NOMO-1 treated with dmso at 0.1 percent for 144 hours (cell line): Measurements from ENCODE around the gene TMCC2.

Experiments used
- DNase-seq: peaks from one replicate; lab custom pipeline; 2025; ENCODE audit not compliant: unreplicated experiment; lab: John Stamatoyannopoulos, UW

TMCC2 gene

DNA sequence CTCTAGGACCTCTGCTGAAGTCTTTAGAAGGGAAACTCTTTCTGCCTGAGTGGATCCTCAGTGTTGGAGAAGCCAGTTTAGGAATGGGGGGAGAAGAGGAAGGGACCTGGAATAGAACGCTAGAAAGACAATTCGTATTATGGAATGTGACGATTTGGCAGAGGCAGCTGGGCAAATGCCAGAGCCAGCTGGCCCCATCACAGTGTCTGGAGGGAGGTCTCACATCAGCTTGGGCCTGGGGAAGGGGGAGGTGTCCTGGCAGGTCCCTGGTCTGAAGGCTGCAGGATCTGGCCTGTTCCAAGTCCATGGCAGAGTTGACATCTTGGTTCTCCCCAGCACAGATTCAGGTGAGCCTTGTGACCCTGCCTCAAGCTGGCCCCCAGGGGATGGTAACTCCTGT lies 11.3 kb downstream of the TMCC2 start:
- DNase-seq = no peak

DNA sequence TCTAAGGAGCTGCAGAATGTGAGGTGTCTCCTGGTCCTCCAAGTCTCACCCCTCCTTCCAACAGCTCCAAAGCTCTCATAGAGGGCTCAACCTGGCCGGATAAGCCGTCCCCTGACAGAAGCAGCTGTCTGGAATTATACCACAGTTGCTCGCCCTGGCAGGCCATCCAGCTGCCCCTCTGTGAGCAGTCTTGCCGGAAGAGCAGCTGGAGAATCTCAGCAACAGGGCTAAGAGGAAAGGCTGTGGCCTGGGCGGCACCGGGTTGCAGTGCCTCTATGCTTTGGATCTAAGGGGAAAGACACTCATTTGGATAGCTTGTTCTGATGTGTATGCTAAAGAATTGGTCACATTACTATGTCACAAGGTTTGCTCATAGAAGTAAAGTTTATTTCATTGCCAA lies 12.4 kb downstream of the TMCC2 start:
- DNase-seq = no peak

- no peak for DNase-seq
Observed at GRCh38 chr1:205240569-205240968, 12.8 kb downstream of the TMCC2 start.

GRCh38 chr1:205241366-205242030 lies 13.8 kb downstream of the TMCC2 start:
- no peak for DNase-seq

DNA sequence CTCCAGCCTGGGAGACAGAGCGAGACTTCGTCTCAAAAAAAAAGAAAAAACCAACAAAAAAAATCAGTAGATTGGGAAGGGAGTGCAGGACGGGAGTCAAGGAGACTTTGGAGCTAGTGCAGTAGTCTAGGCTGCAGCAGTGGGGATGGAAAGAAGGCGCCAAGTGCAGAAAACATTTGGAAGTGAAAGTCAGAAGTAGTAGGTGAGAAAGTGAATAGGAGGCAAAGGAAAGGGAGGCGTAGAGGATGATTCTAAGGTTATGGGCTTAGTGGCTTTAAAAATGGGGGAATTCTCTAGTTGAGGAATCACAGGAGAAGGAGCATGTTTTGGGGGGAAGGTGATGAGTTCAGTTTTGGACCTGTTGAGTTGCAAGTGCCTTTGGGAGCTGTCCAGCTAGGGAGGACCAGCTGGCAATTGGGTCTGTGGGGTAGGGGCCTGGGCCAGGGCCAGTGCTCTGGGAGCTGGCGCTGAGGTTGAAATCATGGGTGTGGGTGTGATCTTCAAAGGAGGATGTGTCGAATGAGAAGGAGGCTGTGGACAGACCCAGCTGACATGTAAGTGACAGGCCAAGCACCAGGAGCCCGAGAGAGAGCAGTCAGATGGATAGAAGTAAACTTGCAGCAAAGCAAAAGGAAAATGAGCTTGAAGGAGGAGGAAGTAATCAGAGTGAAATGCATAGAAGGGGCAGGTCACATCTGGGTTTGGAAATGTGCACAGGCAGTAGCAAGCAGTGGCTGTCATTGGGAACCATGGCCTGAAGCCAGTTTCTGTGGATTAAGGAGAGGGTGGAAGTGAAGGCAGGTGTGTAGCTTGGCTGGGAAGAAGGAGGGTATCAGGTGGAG lies 15.8 kb downstream of the TMCC2 start:
- no peak for DNase-seq

GRCh38 chr1:205244384-205244783 lies 16.6 kb downstream of the TMCC2 start:
- DNase-seq = no peak

DNA sequence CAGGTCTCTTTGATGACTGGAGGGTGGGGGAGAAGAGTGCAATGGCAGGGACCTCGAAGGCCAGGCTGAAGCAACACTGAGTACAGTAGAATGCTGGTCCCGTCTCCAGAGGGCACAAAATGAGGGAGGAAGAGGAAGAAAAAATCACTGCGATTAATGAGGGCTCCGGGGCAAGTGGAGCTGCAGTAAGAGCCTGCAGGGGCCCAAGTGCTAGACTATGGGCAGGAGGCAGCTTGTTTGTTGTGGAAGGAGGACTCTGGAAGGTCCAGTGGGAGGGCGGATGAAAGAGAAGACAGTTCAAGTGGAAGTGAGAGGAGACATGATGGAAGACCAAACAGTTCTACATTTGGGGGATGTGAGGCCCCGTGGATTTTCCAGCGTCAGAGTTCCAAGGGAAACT lies 17.4 kb downstream of the TMCC2 start:
- DNase-seq = no peak

GRCh38 chr1:205246351-205247119 lies 18.8 kb downstream of the TMCC2 start:
- no peak for DNase-seq

DNA sequence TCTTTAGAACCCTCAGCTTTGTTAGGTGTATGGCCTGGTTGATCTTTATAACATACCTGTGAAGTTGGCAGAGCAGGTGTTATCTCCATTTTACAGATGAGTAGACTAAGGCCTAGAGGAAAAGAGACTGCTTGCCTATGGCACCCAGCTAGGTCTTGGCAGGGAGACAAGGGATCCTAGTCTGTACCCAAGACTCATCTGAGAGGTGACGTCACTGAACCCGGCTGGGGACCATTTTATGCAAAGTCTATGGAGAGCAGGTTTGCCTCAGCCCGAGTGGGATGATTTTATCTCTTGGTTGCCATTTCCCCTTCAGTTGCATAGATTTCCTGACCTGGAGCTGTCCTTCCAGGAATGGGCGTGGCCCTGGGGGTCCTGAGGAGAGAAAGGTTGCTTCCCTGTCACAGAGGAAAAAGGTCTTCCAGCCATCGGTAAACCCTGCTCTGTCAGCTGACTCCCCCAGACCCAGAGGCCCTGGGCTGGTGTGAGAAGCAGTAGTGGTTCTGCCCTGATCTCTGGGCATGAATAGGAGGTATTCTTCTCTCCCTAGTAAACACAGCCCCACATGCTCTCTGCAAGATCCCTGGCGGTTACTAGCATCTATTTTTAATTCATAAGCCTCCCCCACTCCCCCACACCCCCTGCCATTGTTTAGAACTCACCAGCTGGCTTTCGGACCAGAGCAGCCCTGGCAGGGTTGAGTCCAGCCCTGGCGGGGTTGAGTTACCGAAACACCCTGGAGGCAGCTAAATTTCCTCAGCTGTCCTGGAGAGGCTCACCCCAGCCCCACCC lies 19.6 kb downstream of the TMCC2 start:
- DNase-seq = no peak

GRCh38 chr1:205248793-205249601 lies 21.3 kb downstream of the TMCC2 start:
- DNase-seq = no peak

GRCh38 chr1:205249651-205250050 lies 21.9 kb downstream of the TMCC2 start:
- DNase-seq = no peak

- no peak for DNase-seq
Observed at GRCh38 chr1:205250699-205251098, 23.0 kb downstream of the TMCC2 start.

GRCh38 chr1:205251576-205251975 lies 23.8 kb downstream of the TMCC2 start:
- DNase-seq = no peak

DNA sequence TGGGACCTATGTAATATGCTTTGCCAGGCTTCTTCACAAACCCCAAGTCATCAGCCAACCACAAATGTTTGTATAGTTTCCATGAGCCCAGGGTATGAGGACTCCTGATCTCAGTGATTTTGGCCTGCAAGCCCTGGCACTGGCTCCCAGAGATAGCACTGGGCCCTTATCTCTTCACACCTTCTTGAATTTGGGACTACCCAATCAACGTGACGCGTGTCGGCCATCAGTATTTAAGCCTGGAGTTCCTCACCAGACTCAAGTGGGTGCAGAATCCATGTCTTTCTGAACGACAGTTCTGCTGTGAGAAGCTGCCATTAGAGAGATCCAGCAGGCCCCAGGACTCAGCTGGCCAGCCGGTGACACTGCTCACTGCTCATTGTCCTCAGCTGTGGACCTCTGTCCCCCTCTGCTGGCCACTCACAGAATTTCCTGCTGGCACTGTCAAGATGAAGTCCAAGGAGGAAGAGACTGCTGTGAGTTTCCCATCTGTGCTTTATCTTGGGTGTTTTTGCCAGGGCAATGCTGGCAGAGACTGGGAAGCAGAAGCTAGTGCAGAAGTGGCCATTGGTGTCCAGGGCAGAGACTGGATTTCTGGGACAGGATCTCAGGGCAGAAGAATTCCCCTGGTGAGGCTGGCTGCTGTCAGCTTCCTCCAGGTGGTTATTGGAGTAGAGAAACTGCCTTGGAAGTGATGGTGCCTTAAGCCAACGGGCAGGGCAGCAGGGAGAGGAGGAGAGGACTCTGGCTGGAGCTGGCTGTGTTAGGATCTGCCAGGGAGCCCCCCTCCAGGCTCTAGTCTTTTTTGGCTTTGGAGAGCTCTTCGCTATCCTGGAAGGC lies 28.4 kb downstream of the TMCC2 start:
- peak; percentile 42 for DNase-seq

DNA sequence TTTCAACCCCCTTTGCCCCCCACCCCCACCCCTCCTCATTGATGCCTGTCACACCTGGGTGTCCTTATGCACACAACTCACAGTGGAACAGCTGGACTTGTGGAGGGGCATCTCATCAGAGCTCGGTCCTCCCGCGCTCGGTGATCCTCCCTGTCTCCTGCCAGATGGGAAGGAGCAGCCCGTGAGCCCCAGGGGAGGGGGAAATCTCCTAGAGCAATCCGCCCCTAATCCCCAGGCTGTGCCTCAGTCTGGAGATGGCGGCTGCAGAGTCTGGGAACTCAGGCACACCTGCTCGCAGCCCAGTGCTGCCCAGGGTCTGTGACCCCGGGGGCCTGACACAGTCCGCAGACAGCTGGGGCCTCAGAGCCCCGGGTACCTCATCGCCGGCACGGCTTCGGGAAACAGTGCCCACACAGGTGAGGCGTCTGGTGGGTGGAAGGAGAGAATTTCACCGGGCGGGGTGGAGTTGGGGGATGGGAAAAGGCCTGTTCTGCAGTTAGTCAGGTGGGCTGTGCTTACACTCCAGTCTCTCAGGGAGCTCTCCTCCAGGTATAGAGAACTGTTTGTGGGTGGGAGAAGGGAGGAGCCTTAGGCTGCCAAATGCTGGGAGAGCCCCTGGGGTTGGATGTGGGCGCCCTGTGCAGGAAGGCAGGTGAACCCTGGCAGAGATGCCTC lies 29.3 kb downstream of the TMCC2 start:
- no peak for DNase-seq

GRCh38 chr1:205257735-205258134 lies 30.0 kb downstream of the TMCC2 start:
- no peak for DNase-seq

- DNase-seq = no peak
Observed at GRCh38 chr1:205258261-205258691, 30.5 kb downstream of the TMCC2 start.

DNA sequence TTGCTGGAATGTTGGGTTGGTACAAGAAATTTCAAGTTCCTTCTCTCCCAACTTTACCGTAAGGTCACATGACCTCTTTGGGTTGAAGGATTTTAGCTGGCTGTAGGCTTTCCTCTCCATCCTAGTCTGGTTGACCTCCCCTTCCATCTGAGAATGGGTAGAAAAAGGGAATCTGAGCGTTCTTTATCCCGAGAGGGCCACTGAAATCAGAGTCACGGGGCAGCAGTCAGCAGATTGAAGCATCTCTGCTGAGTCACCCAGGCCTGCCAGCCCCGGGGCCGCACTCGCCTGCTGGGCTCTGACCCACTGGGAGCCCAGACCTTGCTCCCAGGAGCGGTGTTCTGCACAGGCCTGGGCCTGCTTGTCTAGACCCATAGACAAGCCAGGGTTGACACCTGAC lies 31.0 kb downstream of the TMCC2 start:
- DNase-seq = no peak
